Fibroblast of lung (primary cell): ENCODE results near the gene METTL8. TPM values are rescaled to one million over a fixed set of nuclear protein-coding genes. Genes with fewer than 3 reads are reported as not detected.

Source experiments
- DNase-seq, 2 donors: peaks; one replicate each; pipeline versions ENCODE4 v3.0.0 to v3.0.0-alpha.2; 2010; ENCODE audit warnings: low read depth in 2 of 2
- H2AFZ ChIP-seq: 2 replicates; pipeline ENCODE4 v1.5.1; 2012; ENCODE audit warnings: low read length, control low read depth, inconsistent platforms
- H3K27ac ChIP-seq: 2 replicates; pipeline ENCODE4 v1.5.1; 2011; ENCODE audit warnings: low read length, control low read depth; ENCODE audit not compliant: insufficient read depth
- H3K27me3 ChIP-seq: 2 replicates; pipeline ENCODE4 v1.5.1; 2011; ENCODE audit warnings: mild to moderate bottlenecking, low read length; ENCODE audit not compliant: control insufficient read depth, insufficient read depth
- H3K36me3 ChIP-seq: 2 replicates; pipeline ENCODE4 v1.5.1; 2011; ENCODE audit warnings: low read length; ENCODE audit not compliant: control insufficient read depth, insufficient read depth
- H3K4me1 ChIP-seq: 2 replicates; pipeline ENCODE4 v1.5.1; 2011; ENCODE audit warnings: low read length; ENCODE audit not compliant: control insufficient read depth, insufficient read depth; ENCODE audit errors: extremely low read depth
- H3K4me2 ChIP-seq: 2 replicates; pipeline ENCODE4 v1.5.1; 2011; ENCODE audit warnings: low read length, control low read depth; ENCODE audit not compliant: insufficient read depth; ENCODE audit errors: extremely low read depth
- H3K4me3 ChIP-seq, 4 experiments: fragments of 200-600 bp in 1 of 4; sonication (generic) in 1 of 4; replicated peaks in 1 of 4; 2 replicates each; pipeline ENCODE4 v1.5.1; 2011 to 2016; ENCODE audit warnings: low read length in 4 of 4, low read depth in 3 of 4, mild to moderate bottlenecking in 3 of 4, control low read depth in 2 of 4, inconsistent platforms in 1 of 4, mixed read lengths in 1 of 4; ENCODE audit not compliant: insufficient read depth in 1 of 4; ENCODE audit errors: control extremely low read depth in 1 of 4
- H3K79me2 ChIP-seq: 2 replicates; pipeline ENCODE4 v1.5.1; 2012; ENCODE audit warnings: mild to moderate bottlenecking, low read length, inconsistent platforms; ENCODE audit not compliant: control insufficient read depth, insufficient read depth
- H3K9ac ChIP-seq: 2 replicates; pipeline ENCODE4 v1.5.1; 2011; ENCODE audit warnings: mild to moderate bottlenecking, low read length, control low read depth; ENCODE audit not compliant: insufficient read depth
- H3K9me3 ChIP-seq: 2 replicates; pipeline ENCODE4 v1.5.1; 2012; ENCODE audit warnings: low read depth, low read length; ENCODE audit not compliant: control insufficient read depth, insufficient read depth
- H4K20me1 ChIP-seq: 2 replicates; pipeline ENCODE4 v1.5.1; 2011; ENCODE audit warnings: low read length; ENCODE audit not compliant: control insufficient read depth, insufficient read depth; ENCODE audit errors: extremely low read depth
- CTCF ChIP-seq, 2 donors: IDR thresholded peaks in 1 of 2; conservative IDR thresholded peaks in 1 of 2; 1 replicate in 1 of 2; 2 replicates in 1 of 2; pipeline ENCODE4 v1.5.1; 2011 to 2012; ENCODE audit warnings: low read length in 2 of 2, control low read depth in 1 of 2, inconsistent platforms in 1 of 2, low read depth in 1 of 2, mild to moderate bottlenecking in 1 of 2
- EZH2 ChIP-seq: IDR thresholded peaks from 2 replicates; pipeline ENCODE4 v1.5.1; 2012; ENCODE audit warnings: low read length, control low read depth, mild to moderate bottlenecking; ENCODE audit errors: missing control alignments
- polyA plus RNA-seq, 2 donors: library from polyadenylated mRNA; depleted of rRNA in 1 of 2; stranded (reverse) in 1 of 2; unstranded in 1 of 2; fragments of >200 nt; gene quantifications; 2 replicates each; pipeline ENCODE4 v1.2.1, GENCODE V29; 2011 to 2012; ENCODE audit warnings: missing spikeins in 1 of 2
- total RNA-seq: library from RNA; depleted of rRNA; stranded (reverse); fragments of >200 nt; gene quantifications from 2 replicates; pipeline ENCODE4 v1.2.1, GENCODE V29; 2014

Gene METTL8
- total and polyA plus RNA-seq, 2 donors (not counting 1 experiment from before 2014, with no cell fraction given) = 16.7 to 22.4 TPM

GRCh38 chr2:171475979-171476378, 42.2 kb upstream of the METTL8 start:
- Histone ChIP-seq H3K36me3 (no peaks in the 10 kb centered on the region), H3K27ac (no peak overlapping the region), H2AFZ (no peak overlapping the region), H3K9ac (no peak overlapping the region), H3K4me3 (no peak overlapping the region), H3K27me3 (no peaks in the 10 kb centered on the region), H3K79me2 (no peaks in the 10 kb centered on the region), H3K4me2 (no peak overlapping the region), H3K4me1 (no peaks in the 10 kb centered on the region), H3K9me3 (no peaks in the 10 kb centered on the region), H4K20me1 (no peaks in the 10 kb centered on the region)
- no peak for DNase-seq
- TF ChIP-seq EZH2 (no peak), CTCF (conservative IDR thresholded peaks at IDR 0.05 in 1 of 2, IDR thresholded peaks at IDR 0.05 in 1 of 2; ENCODE audit: low read depth in 1 of 2, low read length in 2 of 2) (no peak)

- no peak overlapping the region for H2AFZ ChIP-seq
- H3K27me3 ChIP-seq = no peaks in the 10 kb centered on the region
- no peaks in the 10 kb centered on the region for H3K36me3 ChIP-seq
- H3K27ac ChIP-seq = no peak overlapping the region
- TF ChIP-seq CTCF (conservative IDR thresholded peaks at IDR 0.05 in 1 of 2, IDR thresholded peaks at IDR 0.05 in 1 of 2; ENCODE audit: low read depth in 1 of 2, low read length in 2 of 2) = no peak
- TF ChIP-seq EZH2 = no peak
- no peak overlapping the region for H3K4me2 ChIP-seq
- H3K4me3 ChIP-seq = no peak overlapping the region
- no peaks in the 10 kb centered on the region for H4K20me1 ChIP-seq
- no peak overlapping the region for H3K9ac ChIP-seq
- H3K9me3 ChIP-seq = no peaks in the 10 kb centered on the region
- no peak for DNase-seq
- H3K79me2 ChIP-seq = no peaks in the 10 kb centered on the region
- H3K4me1 ChIP-seq = no peaks in the 10 kb centered on the region
Observed at GRCh38 chr2:171470129-171470528, 36.3 kb upstream of the METTL8 start.

- Histone ChIP-seq H3K4me2 (no peak overlapping the region), H3K27me3 (no peaks in the 10 kb centered on the region), H3K36me3 (no peaks in the 10 kb centered on the region), H4K20me1 (no peaks in the 10 kb centered on the region), H2AFZ (no peak overlapping the region), H3K79me2 (no peaks in the 10 kb centered on the region), H3K27ac (no peak overlapping the region), H3K4me3 (no peak overlapping the region), H3K9me3 (no peaks in the 10 kb centered on the region), H3K9ac (no peak overlapping the region), H3K4me1 (no peaks in the 10 kb centered on the region)
- peak in 1 of 2 donors; percentile 46 for DNase-seq
- TF ChIP-seq EZH2 (no peak), CTCF (conservative IDR thresholded peaks at IDR 0.05 in 1 of 2, IDR thresholded peaks at IDR 0.05 in 1 of 2; ENCODE audit: low read depth in 1 of 2, low read length in 2 of 2) (no peak)
Observed at GRCh38 chr2:171469176-171469575, 35.4 kb upstream of the METTL8 start.
